HG03342 (cell line): Measurements from ENCODE around the gene DCK.
"Not testable (repeated sequence)": the region's sequence is repeated elsewhere in the genome, so short reads cannot be mapped to it uniquely, and the experiment has no call there.

ENCODE experiments used
- ATAC-seq: cut with Tn5 transposase; IDR thresholded peaks from one replicate; pipeline ENCODE4 v1.9.1; 2021; ENCODE audit warnings: mild to moderate bottlenecking, moderate library complexity; ENCODE audit not compliant: unreplicated experiment

Gene DCK

GRCh38 chr4:70999639-71000038 lies 6.2 kb downstream of the DCK start:
- ATAC-seq: not testable (repeated sequence)

- ATAC-seq: not testable (repeated sequence)
These were observed 7.9 kb downstream of the DCK start for GRCh38 chr4:71001363-71001762.

DNA sequence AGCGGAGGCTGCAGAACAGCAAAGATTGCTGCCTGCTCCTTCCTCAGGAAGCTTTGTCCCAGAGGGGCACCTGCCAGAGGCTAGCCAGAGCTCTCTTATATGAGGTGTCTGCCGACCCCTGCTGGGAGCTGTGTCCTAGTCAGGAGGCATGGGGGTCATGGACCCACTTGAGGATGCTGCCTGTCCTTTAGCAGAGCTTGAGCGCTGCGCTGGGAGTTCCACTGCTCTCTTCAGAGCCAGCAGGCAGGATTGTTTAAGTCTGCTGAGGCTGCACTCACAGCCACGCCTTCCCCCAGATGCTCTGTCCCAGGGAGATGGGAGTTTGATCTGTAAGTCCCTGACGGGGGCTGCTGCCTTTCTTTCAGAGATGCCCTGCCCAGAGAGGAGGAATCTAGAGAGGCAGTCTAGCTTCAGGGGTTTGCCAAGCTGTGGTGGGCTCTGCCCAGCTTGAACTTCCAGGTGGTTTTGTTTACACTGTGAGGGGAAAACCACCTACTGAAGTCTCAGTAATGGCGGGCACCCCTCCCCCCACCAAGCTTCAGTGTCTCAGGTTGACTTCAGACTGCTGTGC lies 10.9 kb downstream of the DCK start:
- peak; percentile 28 for ATAC-seq

- not testable (repeated sequence) for ATAC-seq
These were observed 11.6 kb downstream of the DCK start for GRCh38 chr4:71005025-71005424.

- ATAC-seq: peak; percentile 81
These were observed 12.9 kb downstream of the DCK start for GRCh38 chr4:71006203-71006907.

DNA sequence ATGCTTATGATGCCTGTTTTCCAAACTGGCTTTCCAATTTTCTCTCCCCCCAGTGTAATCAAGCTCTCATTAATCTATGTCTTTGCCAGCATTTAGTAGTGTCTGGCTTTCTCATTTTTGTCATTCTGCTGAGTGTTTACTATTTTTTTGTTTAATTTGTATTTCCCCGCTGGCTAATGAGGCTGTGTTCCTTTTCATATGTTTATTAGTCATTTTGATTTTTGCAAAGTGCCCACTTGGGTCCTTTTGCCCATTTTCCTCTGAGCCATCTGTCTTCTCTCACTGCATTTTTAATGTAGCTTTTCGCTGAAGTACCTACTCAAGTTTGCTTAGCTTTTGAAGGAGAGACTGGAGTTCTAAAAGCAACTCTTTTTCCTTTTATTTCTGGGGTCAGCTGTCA lies 14.7 kb downstream of the DCK start:
- no peak for ATAC-seq

DNA sequence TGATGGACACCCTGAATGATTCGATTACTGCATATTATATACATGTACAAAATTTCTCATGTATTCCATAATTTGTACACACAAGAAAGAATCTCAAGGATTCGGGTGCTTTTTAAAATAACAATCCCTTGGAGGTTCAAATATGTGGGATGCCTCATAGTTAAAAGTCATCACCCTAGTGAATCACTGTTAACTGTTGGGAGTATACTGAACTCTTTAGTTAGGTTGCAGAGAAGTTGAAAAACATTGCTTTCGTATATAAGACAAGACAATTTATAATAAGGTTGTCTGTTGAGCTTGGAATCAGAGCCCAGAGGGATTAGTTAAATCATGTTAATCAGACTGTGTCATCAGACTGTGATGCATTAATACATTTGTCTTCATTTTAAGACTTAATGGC lies 15.6 kb downstream of the DCK start:
- no peak for ATAC-seq

DNA sequence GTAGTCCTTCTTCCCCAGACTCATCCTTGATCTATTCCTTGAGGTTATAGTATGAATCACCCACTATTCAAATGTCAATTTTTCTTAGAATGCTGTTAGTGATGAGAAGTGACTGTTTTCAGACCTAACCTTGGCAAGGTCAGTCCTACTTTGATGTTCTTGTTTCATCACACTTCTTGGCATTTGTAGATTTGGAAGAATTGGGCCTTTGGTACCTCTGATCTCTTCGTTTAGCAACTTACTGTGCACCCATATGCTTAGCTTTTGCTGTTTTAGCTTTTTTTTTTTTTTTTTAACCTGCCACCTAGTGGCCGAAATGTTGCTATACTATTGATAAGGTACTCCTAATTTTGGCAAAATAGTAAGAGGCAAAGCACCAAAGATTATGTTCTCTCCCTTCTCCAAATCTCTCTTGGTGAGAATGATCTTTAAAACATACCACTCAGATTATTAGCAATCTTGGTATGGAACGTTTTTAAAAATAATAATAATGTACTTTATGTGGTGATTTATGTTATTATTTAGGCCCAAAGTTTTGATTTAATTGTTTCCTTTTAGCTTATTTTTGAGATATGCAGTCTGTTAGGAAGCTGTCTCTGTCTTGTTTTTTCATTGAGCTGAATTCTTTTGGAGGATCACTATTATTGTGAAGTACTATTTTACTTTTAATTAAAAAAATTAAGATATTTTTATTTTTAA lies 16.6 kb downstream of the DCK start:
- ATAC-seq: peak; percentile 46

DNA sequence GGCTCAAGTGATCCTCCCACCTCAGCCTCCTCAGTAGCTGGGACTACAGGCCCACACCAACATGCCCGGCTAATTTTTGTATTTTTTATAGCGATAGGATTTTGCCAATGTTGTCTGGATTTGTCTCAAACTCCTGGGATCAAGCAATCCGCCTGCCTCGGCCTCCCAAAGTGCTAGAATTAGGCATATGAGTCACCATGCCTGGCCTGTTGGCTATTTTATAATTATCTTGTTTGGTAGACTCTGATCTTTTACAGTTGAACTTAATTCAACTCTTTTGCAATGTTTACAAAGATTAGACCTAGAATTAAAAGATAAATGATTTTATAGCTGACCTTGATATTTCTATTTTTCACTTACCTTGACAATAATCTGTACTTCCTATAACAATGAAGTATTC lies 18.0 kb downstream of the DCK start:
- ATAC-seq: no peak

- ATAC-seq: not testable (repeated sequence)
These were observed 23.9 kb downstream of the DCK start for GRCh38 chr4:71017391-71017790.

DNA sequence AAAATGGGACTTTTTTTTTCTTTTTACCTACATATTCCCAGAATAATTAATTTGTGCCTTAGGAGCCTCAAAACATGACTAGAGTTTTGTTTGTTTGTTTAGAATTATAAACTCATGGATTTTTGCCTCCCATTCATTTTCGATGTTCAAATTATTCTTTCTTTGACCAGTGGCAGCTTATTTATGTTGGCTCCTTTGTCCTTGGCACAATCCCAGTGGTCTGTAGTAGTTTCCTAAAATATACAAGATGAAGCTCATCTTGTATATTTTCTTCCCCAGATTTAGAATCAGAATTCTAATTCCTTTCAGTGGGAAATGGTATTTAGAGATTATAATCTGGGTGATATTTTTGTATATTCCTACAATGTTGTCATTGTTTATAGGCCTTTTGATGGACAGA lies 27.2 kb downstream of the DCK start:
- no peak for ATAC-seq

- ATAC-seq: no peak
These were observed 32.2 kb downstream of the DCK start for GRCh38 chr4:71025654-71026053.

GRCh38 chr4:71026086-71026485 lies 32.6 kb downstream of the DCK start:
- ATAC-seq: no peak

- ATAC-seq: no peak
These were observed 34.2 kb downstream of the DCK start for GRCh38 chr4:71027611-71028010.

- ATAC-seq: no peak
These were observed 36.1 kb downstream of the DCK start for GRCh38 chr4:71029504-71029903.

DNA sequence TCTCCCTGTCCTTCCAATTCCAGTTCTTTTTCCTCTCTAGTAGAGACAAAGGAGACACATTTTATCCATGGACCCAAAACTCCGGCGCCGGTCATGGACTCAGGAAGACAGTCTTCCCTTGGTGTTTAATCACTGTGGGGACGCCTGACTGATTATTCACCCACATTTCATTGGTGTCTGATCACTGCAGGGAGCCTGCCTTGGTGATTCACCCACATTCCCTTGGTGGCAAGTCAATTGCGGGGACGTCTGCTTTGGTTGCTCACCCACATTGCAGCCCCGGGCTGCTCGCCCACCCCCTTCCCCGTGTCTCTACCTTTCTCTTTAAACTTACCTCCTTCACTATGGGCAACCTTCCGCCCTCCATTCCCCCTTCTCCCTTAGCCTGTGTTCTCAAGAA lies 38.7 kb downstream of the DCK start:
- not testable (repeated sequence) for ATAC-seq

DNA sequence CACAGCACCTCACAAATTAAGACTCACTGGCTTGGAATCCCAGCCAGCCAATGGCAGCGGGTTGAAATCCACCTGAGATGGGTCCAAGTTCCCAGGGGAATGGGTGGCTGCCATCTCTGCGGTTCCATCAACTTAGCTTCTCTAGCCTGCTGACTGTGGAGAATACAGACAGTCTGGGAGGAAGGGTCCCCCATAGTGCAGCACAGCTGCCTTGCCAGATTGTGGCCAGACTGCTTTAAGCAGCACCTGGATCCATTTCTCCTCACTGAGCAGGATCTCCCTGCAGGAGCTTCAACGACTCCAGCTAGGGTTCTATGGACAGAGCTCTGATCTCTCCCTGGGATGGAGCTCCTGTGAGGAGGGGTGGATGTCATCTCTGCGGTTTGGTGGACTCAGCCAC lies 51.8 kb downstream of the DCK start:
- ATAC-seq: no peak

- ATAC-seq: no peak
These were observed 55.9 kb downstream of the DCK start for GRCh38 chr4:71049395-71049794.

DNA sequence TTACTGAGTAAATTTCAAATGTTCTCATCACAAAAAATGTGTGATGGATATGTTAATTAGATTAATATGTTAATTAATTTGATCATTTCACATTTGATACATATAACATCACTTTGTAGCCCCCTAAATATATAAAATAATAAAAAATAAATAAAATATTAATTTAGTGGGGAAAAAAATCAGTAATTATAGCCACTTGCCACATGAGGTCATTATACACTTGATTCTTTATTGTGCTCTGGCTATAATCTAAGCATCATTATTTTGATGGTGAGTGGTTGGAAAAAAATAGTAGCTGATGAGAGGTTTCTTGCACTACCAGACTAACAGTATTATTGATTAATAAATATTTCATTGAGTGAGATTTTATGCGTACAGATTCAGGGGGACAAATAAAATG lies 57.4 kb downstream of the DCK start:
- ATAC-seq: no peak

GRCh38 chr4:71052034-71052433 lies 58.6 kb downstream of the DCK start:
- no peak for ATAC-seq

DNA sequence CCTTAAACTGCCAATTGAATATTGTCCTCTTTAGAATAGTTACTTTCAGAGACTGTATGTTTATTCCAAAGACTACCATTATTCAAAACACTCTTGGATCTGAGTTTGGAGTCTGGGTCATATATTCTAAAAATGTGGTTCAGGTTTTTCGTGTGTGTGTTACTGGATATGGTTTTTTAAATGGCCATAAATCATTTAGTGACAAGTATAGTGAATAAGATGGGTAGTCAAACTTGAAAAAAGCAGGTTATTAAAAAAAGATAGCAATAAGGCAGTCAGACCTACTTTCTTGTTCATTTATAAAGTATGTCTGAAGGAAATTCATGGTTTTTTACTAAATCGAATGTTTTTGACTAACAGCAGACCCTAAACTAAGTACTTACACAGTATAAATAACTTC lies 59.3 kb downstream of the DCK start:
- no peak for ATAC-seq

DNA sequence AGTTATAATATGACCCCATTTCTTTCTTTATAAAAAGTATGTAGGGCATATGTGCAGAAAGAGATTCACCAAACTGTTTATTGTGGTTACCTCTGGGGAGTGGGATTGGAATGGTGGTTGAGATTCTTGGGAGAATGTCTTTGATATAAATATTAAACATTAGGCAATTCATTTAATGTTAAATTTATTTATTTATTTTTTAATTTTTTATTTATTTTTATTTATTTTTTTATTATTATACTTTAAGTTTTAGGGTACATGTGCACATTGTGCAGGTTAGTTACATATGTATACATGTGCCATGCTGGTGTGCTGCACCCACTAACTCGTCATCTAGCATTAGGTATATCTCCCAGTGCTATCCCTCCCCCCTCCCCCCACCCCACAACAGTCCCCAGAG lies 60.2 kb downstream of the DCK start:
- not testable (repeated sequence) for ATAC-seq
